Liver (tissue), 9 donors: ENCODE measurements around the gene CGNL1. TPM values are rescaled to one million over a fixed set of nuclear protein-coding genes. Genes with fewer than 3 reads are reported as not detected.
A peak's percentile ranks its signal among the peaks of the same experiment; 100 is the strongest.

Source experiments
- DNase-seq: peaks from one replicate; pipeline ENCODE4 v3.0.0-alpha.2; 2017; ENCODE audit warnings: low spot score
- H3K27ac ChIP-seq, 2 donors: one replicate each; pipeline ENCODE4 v1.7.0; 2013; ENCODE audit warnings: inconsistent platforms in 2 of 2, low read length in 2 of 2, control low read depth in 1 of 2, low read depth in 1 of 2, mild to moderate bottlenecking in 1 of 2
- H3K27me3 ChIP-seq, 4 donors: one replicate each; pipeline versions ENCODE4 v1.6.1 to v1.7.0; 2013; ENCODE audit warnings: low read length in 3 of 4, inconsistent platforms in 1 of 4, mild to moderate bottlenecking in 1 of 4, moderate library complexity in 1 of 4; ENCODE audit not compliant: control insufficient read depth in 4 of 4, insufficient read depth in 4 of 4
- H3K36me3 ChIP-seq, 4 donors: one replicate each; pipeline versions ENCODE4 v1.6.1 to v1.7.0; 2013; ENCODE audit warnings: low read length in 3 of 4, mild to moderate bottlenecking in 3 of 4, low read depth in 1 of 4, moderate library complexity in 1 of 4; ENCODE audit not compliant: control insufficient read depth in 4 of 4, insufficient read depth in 3 of 4
- H3K4me1 ChIP-seq, 4 donors: one replicate each; pipeline versions ENCODE4 v1.6.1 to v1.7.0; 2013; ENCODE audit warnings: low read length in 3 of 4, mild to moderate bottlenecking in 3 of 4, moderate library complexity in 1 of 4; ENCODE audit not compliant: control insufficient read depth in 4 of 4, insufficient read depth in 4 of 4
- H3K4me3 ChIP-seq, 3 donors: one replicate each; pipeline versions ENCODE4 v1.6.1 to v1.7.0; 2013; ENCODE audit warnings: low read length in 3 of 3, control low read depth in 1 of 3, low read depth in 1 of 3, mild to moderate bottlenecking in 1 of 3
- H3K9ac ChIP-seq, 2 donors: one replicate each; pipeline ENCODE4 v1.7.0; 2013; ENCODE audit warnings: low read length in 2 of 2, mild to moderate bottlenecking in 2 of 2, moderate library complexity in 2 of 2, control low read depth in 1 of 2, low read depth in 1 of 2
- H3K9me3 ChIP-seq, 4 donors: one replicate each; pipeline versions ENCODE4 v1.6.1 to v1.7.0; 2013; ENCODE audit warnings: low read length in 3 of 4; ENCODE audit not compliant: control insufficient read depth in 4 of 4
- ATF3 ChIP-seq: IDR thresholded peaks from 2 replicates; pipeline ENCODE4 v1.6.1; 2016; ENCODE audit warnings: antibody characterized with exemption
- CTCF ChIP-seq: fragments of 150-350 bp; IDR thresholded peaks from 2 replicates; pipeline ENCODE4 v1.5.1; 2017; ENCODE audit warnings: improper control_type of control experiment, low read depth, low read length; ENCODE audit not compliant: missing input control
- EGR1 ChIP-seq, 2 donors: IDR thresholded peaks; 2 replicates each; pipeline ENCODE4 v1.6.1; 2016 to 2018; ENCODE audit warnings: antibody characterized with exemption in 2 of 2, low read depth in 2 of 2
- FOXA1 ChIP-seq: IDR thresholded peaks from 2 replicates; pipeline ENCODE4 v1.6.1; 2016; ENCODE audit warnings: antibody characterized with exemption
- FOXA2 ChIP-seq: IDR thresholded peaks from 2 replicates; pipeline ENCODE4 v1.6.1; 2016; ENCODE audit warnings: antibody characterized with exemption
- GABPA ChIP-seq, 2 donors: IDR thresholded peaks in 1 of 2; conservative IDR thresholded peaks in 1 of 2; 2 replicates each; pipeline ENCODE4 v1.6.1; 2016; ENCODE audit warnings: antibody characterized with exemption in 2 of 2, mild to moderate bottlenecking in 1 of 2, moderate library complexity in 1 of 2
- HNF4A ChIP-seq, 2 donors: conservative IDR thresholded peaks; 2 replicates each; pipeline ENCODE4 v1.6.1; 2016; ENCODE audit warnings: antibody characterized with exemption in 2 of 2, mild to moderate bottlenecking in 2 of 2
- JUND ChIP-seq, 2 donors: IDR thresholded peaks; 2 replicates each; pipeline ENCODE4 v1.6.1; 2016; ENCODE audit warnings: antibody characterized with exemption in 2 of 2
- MAX ChIP-seq: IDR thresholded peaks from 2 replicates; pipeline ENCODE4 v1.6.1; 2016; ENCODE audit warnings: antibody characterized with exemption
- NR2F2 ChIP-seq: IDR thresholded peaks from 2 replicates; pipeline ENCODE4 v1.6.1; 2016; ENCODE audit warnings: antibody characterized with exemption
- RAD21 ChIP-seq, 2 donors: IDR thresholded peaks; 2 replicates each; pipeline ENCODE4 v1.6.1; 2016; ENCODE audit warnings: antibody characterized with exemption in 2 of 2, mild to moderate bottlenecking in 2 of 2
- REST ChIP-seq: IDR thresholded peaks from 2 replicates; pipeline ENCODE4 v1.6.1; 2016; ENCODE audit warnings: antibody characterized with exemption, mild to moderate bottlenecking
- RXRA ChIP-seq, 2 donors: IDR thresholded peaks; 2 replicates each; pipeline ENCODE4 v1.6.1; 2017 to 2018; ENCODE audit warnings: antibody characterized with exemption in 2 of 2, mild to moderate bottlenecking in 1 of 2
- SP1 ChIP-seq: IDR thresholded peaks from 2 replicates; pipeline ENCODE4 v1.6.1; 2018; ENCODE audit warnings: antibody characterized with exemption, mild to moderate bottlenecking
- TAF1 ChIP-seq: conservative IDR thresholded peaks from 2 replicates; pipeline ENCODE4 v1.6.1; 2016; ENCODE audit warnings: antibody characterized with exemption, mild to moderate bottlenecking
- YY1 ChIP-seq: IDR thresholded peaks from 2 replicates; pipeline ENCODE4 v1.6.1; 2016; ENCODE audit warnings: antibody characterized with exemption, mild to moderate bottlenecking
- ZBTB33 ChIP-seq: IDR thresholded peaks from 2 replicates; pipeline ENCODE4 v1.6.1; 2016; ENCODE audit warnings: antibody characterized with exemption
- WGBS: extraction: QIAGEN DNeasy Blood & Tissue Kit; methylation state at CpG from one replicate; pipeline ENCODE4 v1.1.7; 2013; 5-methylcytosine and 5-hydroxymethylcytosine counted together
- polyA plus RNA-seq, 2 donors: library from polyadenylated mRNA; stranded (reverse) in 1 of 2; unstranded in 1 of 2; fragments of 200-250 nt in 1 of 2; fragments of >200 nt in 1 of 2; fragmentation: Nextera tagmentation in 1 of 2; extraction: Ambion mirVana in 1 of 2; gene quantifications; one replicate each; pipeline versions ENCODE4 v1.2.1 to v1.2.3, GENCODE V29; 2013 to 2015
- total RNA-seq, 2 donors: library from RNA; depleted of rRNA; stranded (reverse); fragments of >200 nt; gene quantifications; one replicate each; pipeline ENCODE4 v1.2.3, GENCODE V29; 2014
- donor health status: healthy.
- donor health status: healthy.
- donor health status: healthy.
- donor health status: healthy.
- donor health status: healthy.

The CGNL1 gene
- total and polyA plus RNA-seq, 4 donors = 12.0 to 31.9 (median 16.1) TPM

GRCh38 chr15:57553526-57553925, 177.2 kb downstream of the CGNL1 start:
- WGBS = 95% methylated on average over 5 of the region's 5 CpGs
- TF ChIP-seq REST = no peak
- no peak for TF ChIP-seq CTCF
- TF ChIP-seq FOXA2 = no peak
- no peak for TF ChIP-seq HNF4A (conservative IDR thresholded peaks at IDR 0.05)
- TF ChIP-seq EGR1 (IDR thresholded peaks at IDR 0.05; ENCODE audit: low read depth in 2 of 2) = no peak
- TF ChIP-seq GABPA (IDR thresholded peaks at IDR 0.05 in 1 of 2, conservative IDR thresholded peaks at IDR 0.05 in 1 of 2) = no peak
- no peak for TF ChIP-seq RAD21 (IDR thresholded peaks at IDR 0.05)
- no peak for TF ChIP-seq SP1
- no peak for TF ChIP-seq ZBTB33
- no peak for TF ChIP-seq MAX
- no peak for TF ChIP-seq RXRA (IDR thresholded peaks at IDR 0.05)
- TF ChIP-seq FOXA1 = no peak
- no peak for TF ChIP-seq NR2F2
- no peak for TF ChIP-seq JUND (IDR thresholded peaks at IDR 0.05)
- TF ChIP-seq TAF1 = no peak
- TF ChIP-seq YY1 = no peak
- TF ChIP-seq ATF3 = no peak

More at GRCh38 chr15:57553526-57553925, 177.2 kb downstream of the CGNL1 start:
- H3K27me3 ChIP-seq = no peaks in the 10 kb centered on the region
- H3K4me1 ChIP-seq = peaks cover 0 to 19% (median 7%) of the 10 kb centered on the region in 4 donors
- peak overlapping the region; percentile 9 to 28 for H3K27ac ChIP-seq
- no peak overlapping the region for H3K4me3 ChIP-seq
- H3K9me3 ChIP-seq = no peaks in the 10 kb centered on the region
- H3K36me3 ChIP-seq = peaks cover 0 to 27% (median 11%) of the 10 kb centered on the region in 4 donors
- no peak for DNase-seq
- H3K9ac ChIP-seq = no peak overlapping the region
